SU-DHL-6 (cell line): ENCODE measurements around the gene RAPGEF3.

Source experiments
- H2AFZ ChIP-seq: fragments of 200-600 bp; sonication (generic); 2 replicates; pipeline ENCODE4 v1.6.1; 2014; ENCODE audit warnings: low read depth, mild to moderate bottlenecking, moderate library complexity, mixed read lengths, antibody characterized with exemption, low read length; ENCODE audit not compliant: severe bottlenecking
- H3F3A ChIP-seq: fragments of 200-600 bp; shearing (Covaris generic); 2 replicates; pipeline ENCODE4 v1.6.0; 2016; ENCODE audit warnings: antibody characterized with exemption, mild to moderate bottlenecking; ENCODE audit not compliant: insufficient read depth
- H3K27ac ChIP-seq: fragments of 200-600 bp; sonication (generic); 2 replicates; pipeline ENCODE4 v1.5.1; 2016; ENCODE audit warnings: low read depth, mild to moderate bottlenecking, low read length, moderate library complexity, mixed read lengths
- H3K27me3 ChIP-seq: fragments of 200-600 bp; sonication (generic), shearing (Covaris generic); 2 replicates; pipeline ENCODE4 v1.6.0; 2014; ENCODE audit warnings: mild to moderate bottlenecking, low read length
- H3K36me3 ChIP-seq: fragments of 200-600 bp; sonication (generic); 2 replicates; pipeline ENCODE4 v1.6.1; 2014; ENCODE audit warnings: mild to moderate bottlenecking, low read length, mixed read lengths
- H3K4me2 ChIP-seq: fragments of 300-600, 200-600 bp; shearing (Covaris generic), sonication (generic); 2 replicates; pipeline ENCODE4 v1.6.0; 2014; ENCODE audit warnings: low read length, low read depth, mild to moderate bottlenecking; ENCODE audit not compliant: poor library complexity, severe bottlenecking
- H3K4me3 ChIP-seq: fragments of 200-600 bp; sonication (generic); 2 replicates; pipeline ENCODE4 v1.5.1; 2014; ENCODE audit warnings: antibody characterized with exemption, low read length, mild to moderate bottlenecking, mixed read lengths; ENCODE audit not compliant: insufficient read depth, poor library complexity, severe bottlenecking
- H3K79me2 ChIP-seq: fragments of 200-600 bp; sonication (generic); 2 replicates; pipeline ENCODE4 v1.6.1; 2014; ENCODE audit warnings: mild to moderate bottlenecking, low read length, moderate library complexity; ENCODE audit not compliant: insufficient read depth
- H3K9ac ChIP-seq: fragments of 200-600 bp; sonication (generic); 2 replicates; pipeline ENCODE4 v1.7.0; 2014; ENCODE audit warnings: mild to moderate bottlenecking, low read length
- H3K9me2 ChIP-seq: fragments of 200-600 bp; sonication (generic); replicated peaks from 2 replicates; pipeline ENCODE4 v1.6.1; 2014; ENCODE audit warnings: low read length; ENCODE audit not compliant: insufficient read depth
- H3K9me3 ChIP-seq: fragments of 200-600 bp; sonication (generic); 2 replicates; pipeline ENCODE4 v1.6.1; 2014; ENCODE audit warnings: low read length, mixed read lengths; ENCODE audit not compliant: insufficient read depth
- H4K20me1 ChIP-seq: fragments of 200-600 bp; sonication (generic); 2 replicates; pipeline ENCODE4 v1.6.1; 2014; ENCODE audit warnings: low read depth, mild to moderate bottlenecking, antibody characterized with exemption, low read length, moderate library complexity, mixed read lengths
- CTCF ChIP-seq: fragments of 200-600 bp; sonication (generic); IDR thresholded peaks from one replicate; pipeline ENCODE4 v1.5.1; 2017; ENCODE audit warnings: antibody characterized with exemption, mild to moderate bottlenecking, low read length, moderate library complexity; ENCODE audit not compliant: insufficient read depth, poor library complexity, severe bottlenecking
- EZH2phosphoT487 ChIP-seq: fragments of 200-600 bp; sonication (generic), shearing (Covaris generic); conservative IDR thresholded peaks from 2 replicates; pipeline ENCODE4 v1.6.1; 2018; ENCODE audit warnings: mild to moderate bottlenecking, antibody characterized with exemption, low read length, moderate library complexity, mixed read lengths

Gene RAPGEF3

GRCh38 chr12:47686645-47687240 lies 71.9 kb downstream of the RAPGEF3 start:
- no peak overlapping the region for H2AFZ ChIP-seq
- no peak overlapping the region for H3K4me2 ChIP-seq
- TF ChIP-seq CTCF (peak; percentile 24), EZH2phosphoT487 (no peak)
- H3K9me3 ChIP-seq = no peaks in the 10 kb centered on the region
- no peaks in the 10 kb centered on the region for H4K20me1 ChIP-seq
- no peaks in the 10 kb centered on the region for H3K79me2 ChIP-seq
- H3K9ac ChIP-seq = no peak overlapping the region
- H3K9me2 ChIP-seq = no peaks in the 10 kb centered on the region
- peaks cover 33% of the 10 kb centered on the region for H3K36me3 ChIP-seq
- H3K27ac ChIP-seq = no peak overlapping the region
- H3K27me3 ChIP-seq = no peaks in the 10 kb centered on the region
- peaks cover 12% of the 10 kb centered on the region; the same call in 1 of the 2 replicates for H3F3A ChIP-seq
- H3K4me3 ChIP-seq = no peak overlapping the region
